ENCODE data around the gene DLGAP5.

The DLGAP5 gene

DNA sequence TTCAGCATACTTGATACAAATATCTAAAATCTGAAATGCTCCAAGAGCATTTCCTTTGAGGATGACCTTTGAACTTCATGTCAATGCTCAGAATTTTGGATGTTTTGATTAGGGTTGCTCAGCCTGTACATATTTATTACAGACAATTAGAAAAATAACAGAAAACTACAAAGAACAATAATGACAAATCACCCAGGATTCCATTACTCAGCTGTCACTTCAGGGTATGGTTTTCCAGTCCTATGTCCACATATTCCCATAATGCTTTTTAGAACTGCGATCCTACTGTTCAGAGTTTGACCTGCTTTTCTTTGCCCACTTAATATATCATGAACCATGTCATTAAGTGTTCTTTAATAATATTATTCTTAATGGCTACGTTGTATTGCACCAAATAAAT is 11.4 kb downstream of the DLGAP5 start:
- no peak for DNase-seq

GRCh38 chr14:55170526-55170925 is 20.9 kb downstream of the DLGAP5 start:
- DNase-seq = no peak

- no peak for DNase-seq
These were observed 30.4 kb downstream of the DLGAP5 start for GRCh38 chr14:55160989-55161388.

- no peak for DNase-seq
These were observed 33.0 kb downstream of the DLGAP5 start for GRCh38 chr14:55158412-55158811.

- no peak for DNase-seq
These were observed 34.3 kb downstream of the DLGAP5 start for GRCh38 chr14:55157080-55157479.

- DNase-seq = no peak
These were observed 37.4 kb downstream of the DLGAP5 start for GRCh38 chr14:55153951-55154350.

DNA sequence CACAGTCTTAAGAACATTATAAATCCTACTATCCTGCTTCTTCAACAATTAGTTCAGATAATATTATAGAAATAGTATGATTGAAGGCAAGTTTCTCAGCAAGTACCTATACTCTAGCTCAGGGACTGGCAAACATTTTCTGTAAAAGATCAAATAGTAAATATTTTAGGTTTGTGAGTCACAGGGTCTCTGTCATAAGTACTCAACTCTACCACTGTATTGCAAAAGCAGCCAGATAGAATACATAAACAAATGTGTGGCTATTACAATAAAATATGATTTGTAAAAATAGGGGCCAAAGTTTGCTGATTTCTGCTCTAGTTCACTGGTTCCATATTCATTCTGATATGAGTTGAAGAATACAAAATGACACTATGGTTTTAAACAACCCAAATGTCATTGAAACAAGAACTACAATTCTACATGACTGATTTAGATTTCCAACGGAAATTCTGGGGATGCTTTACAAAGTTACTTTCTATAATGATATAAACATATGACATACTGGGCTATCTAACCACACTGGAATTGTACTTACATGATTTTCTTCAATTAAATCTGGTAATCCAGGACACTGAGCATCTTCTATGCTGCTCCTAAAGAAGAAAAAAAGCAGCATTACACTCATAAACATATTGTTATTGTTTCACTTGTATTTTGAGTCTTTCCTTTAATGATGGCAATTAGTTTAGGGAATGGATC is 39.2 kb downstream of the DLGAP5 start:
- no peak for DNase-seq

GRCh38 chr14:55151601-55152000 is 39.8 kb downstream of the DLGAP5 start:
- DNase-seq = no peak

- no peak for DNase-seq
These were observed 45.0 kb downstream of the DLGAP5 start for GRCh38 chr14:55146425-55146824.

- no peak for DNase-seq
These were observed 48.9 kb downstream of the DLGAP5 start for GRCh38 chr14:55142466-55142865.

DNA sequence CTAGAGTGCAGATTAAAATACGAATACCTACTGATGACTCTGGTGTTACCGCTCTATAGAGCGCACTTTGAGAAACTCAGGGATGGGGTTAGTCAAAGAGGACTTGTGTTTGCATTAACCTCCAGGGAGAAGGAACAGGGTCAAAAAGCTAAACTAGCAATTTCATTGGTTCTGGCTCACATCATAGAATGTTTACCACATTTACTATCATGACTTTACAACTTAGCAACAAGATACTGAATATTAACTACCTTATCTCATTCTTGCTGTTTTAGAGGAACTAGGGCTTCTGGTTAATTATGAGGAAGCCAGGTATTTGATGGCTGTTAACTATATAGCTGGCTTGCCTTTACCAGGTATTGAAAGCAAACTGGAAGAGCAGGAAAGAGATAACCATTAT is 49.6 kb downstream of the DLGAP5 start:
- DNase-seq = no peak

- DNase-seq = no peak
These were observed 51.5 kb downstream of the DLGAP5 start for GRCh38 chr14:55139696-55140509.

- no peak for DNase-seq
These were observed 52.2 kb downstream of the DLGAP5 start for GRCh38 chr14:55139141-55139540.

DNA sequence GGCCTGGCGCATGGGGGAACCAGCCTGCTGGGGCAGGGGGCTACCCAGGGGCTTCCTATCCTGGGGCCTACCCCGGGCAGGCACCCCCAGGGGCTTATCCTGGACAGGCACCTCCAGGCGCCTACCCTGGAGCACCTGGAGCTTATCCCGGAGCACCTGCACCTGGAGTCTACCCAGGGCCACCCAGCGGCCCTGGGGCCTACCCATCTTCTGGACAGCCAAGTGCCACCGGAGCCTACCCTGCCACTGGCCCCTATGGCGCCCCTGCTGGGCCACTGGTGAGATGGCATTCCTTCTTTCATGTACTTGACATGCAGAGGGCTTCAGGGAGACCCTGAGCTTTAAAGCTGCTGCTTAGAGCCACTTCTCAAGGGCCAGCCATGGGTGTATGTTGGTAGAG is 53.3 kb downstream of the DLGAP5 start:
- no peak for DNase-seq

GRCh38 chr14:55136885-55137786 is 54.2 kb downstream of the DLGAP5 start:
- DNase-seq = no peak

DNA sequence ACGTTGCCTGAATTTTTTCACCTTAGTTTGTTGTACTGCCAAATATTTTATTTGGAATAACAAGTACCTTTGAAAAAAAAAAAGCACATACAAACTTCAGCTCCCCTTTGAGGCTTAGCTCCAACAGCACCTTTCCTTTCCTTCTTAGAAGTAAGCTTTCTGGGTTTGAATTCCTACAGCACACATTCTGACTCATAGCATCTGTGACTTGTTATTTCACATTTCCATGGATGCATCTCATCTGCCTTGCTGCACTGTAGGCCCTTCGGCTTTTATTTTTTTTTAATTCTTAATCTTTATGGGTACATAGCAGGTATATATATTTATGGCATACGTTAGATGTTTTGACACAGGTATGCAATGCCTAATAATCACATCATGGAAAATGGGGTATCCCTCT is 55.1 kb downstream of the DLGAP5 start:
- DNase-seq = no peak

DNA sequence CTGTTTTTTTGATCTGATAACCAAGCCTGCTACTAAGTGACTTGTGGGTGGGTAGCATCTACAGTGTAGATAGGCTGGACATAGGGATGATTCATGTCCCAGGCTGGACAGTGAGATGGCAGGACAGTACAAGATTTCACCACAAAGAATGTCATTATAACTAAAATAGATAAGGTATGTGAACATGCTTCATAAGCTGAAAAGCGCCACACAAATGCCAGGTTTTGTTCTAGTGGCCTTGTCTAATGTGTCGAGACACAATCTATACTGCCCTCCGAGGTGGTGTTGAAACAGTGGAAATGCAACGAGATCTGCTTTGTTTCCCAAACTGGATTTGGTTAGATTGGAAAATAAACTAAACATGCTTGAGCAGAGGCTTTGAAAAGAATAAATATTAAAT is 58.0 kb downstream of the DLGAP5 start:
- no peak for DNase-seq

- no peak for DNase-seq
These were observed 59.8 kb downstream of the DLGAP5 start for GRCh38 chr14:55131370-55132137.

GRCh38 chr14:55130196-55130550 is 61.2 kb downstream of the DLGAP5 start:
- DNase-seq = no peak

DNA sequence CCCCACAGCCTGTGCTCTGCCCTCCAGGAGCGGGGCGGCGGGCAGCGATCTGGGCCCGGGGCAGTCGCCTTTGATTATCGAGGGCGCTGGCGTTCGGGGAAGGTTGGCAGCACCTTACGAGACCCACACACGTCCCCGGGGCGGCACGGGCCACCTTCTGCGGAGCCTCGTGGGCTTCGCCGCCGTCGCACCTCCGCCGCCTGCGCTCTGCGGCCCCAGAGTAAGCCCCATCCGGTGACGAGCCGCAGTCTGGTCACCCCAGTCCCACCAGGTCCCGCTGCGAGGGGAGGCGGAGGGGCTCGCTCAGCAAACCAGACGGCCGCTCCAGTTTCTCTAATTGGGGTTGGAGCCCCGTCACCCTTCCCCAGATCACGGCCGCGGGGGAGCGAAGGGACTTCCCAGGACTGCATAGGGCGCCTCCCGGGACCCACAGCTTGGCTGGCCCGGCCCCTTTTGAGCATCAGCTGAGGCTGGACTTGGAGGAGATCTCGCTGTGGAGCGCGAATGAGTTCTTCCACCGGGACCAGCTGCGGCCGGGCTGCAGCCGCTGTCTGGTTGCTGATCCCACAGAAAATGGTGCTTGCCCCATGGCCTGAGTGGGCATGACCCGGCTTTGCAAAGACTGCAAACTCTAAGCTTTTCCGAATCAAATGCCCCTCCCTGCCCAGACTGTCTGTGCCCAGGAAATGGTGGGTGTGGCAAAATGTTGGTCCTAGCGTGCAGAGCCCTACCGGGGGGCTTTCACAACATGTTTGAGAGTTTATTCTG is 61.8 kb downstream of the DLGAP5 start:
- DNase-seq = no peak

DNA sequence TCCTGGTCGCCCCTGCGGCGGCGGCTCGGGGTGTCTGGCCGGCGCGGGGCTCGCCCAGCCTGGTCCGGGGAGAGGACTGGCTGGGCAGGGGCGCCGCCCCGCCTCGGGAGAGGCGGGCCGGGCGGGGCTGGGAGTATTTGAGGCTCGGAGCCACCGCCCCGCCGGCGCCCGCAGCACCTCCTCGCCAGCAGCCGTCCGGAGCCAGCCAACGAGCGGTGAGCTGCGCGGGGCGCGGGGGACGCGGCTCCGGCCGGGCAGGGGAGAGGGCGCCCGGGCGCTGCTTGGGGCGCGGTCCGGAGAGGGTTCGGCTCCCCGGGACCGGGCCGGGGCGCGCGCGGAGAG is 62.3 kb downstream of the DLGAP5 start, which contains the start of gene LGALS3:
LGALS3 (plus strand) TSS at position 167 of the 342 bp plus-strand sequence. CDS start 8,122 bp downstream, outside the sequence.
- no peak for DNase-seq

Measured in KG1 (cell line).